GM10266 (cell line): ENCODE results near the gene CD164L2.
A peak's percentile ranks its signal among the peaks of the same experiment; 100 is the strongest.

Experiments used
- DNase-seq: peaks from one replicate; pipeline ENCODE4 v3.0.0; 2012; ENCODE audit errors: extremely low spot score
- TF ChIP-seq, protein P1 (sequence below): IDR thresholded peaks from 2 replicates; pipeline ENCODE4 v1.5.1; 2012; ENCODE audit warnings: mild to moderate bottlenecking, low read depth; ENCODE audit not compliant: control insufficient read depth, insufficient read depth; ENCODE audit errors: missing control alignments

The CD164L2 gene

DNA sequence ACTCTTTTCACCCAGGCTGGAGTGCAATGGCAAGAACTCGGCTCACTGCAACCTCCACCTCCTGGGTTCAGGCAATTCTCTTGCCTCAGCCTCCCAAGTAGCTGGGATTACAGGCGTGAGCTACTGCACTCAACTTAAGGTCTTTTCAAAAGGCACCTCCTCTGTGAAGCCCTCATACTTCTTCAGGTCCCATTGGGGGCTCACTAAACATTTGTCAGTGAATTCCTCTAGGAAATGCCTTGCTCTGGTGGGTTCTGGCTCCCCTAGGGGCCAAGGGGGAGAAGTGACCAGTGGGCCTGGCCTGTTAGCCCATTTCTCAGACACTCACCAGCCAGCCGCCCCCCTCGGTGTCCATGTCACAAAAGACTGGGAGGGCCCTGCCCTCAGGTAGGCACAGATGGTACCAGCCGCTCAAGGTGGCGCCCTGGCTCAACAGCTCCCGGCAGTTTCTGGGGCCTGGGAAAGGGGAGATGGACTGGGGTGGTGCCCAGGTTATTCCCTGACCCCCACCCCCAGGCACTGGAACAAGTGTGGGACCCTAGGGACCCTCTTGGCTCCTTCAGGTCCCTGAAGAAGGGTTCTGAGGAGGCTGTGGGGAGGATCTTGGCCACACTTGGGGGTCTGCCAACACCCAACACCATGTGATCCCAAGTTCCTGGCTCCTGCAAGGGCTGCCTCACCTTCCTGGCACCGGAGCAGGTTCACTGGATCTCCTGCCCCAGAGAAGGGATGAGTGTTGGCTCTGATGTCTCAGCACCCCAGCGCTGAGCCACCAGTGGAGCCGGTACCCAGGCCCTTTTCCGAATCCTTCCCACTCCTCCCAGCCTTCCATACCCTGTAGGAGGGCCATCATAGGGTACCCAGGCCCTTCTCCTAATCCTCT is 10.1 kb downstream of the CD164L2 start:
- no peak for DNase-seq
- TF ChIP-seq, protein P1, sequence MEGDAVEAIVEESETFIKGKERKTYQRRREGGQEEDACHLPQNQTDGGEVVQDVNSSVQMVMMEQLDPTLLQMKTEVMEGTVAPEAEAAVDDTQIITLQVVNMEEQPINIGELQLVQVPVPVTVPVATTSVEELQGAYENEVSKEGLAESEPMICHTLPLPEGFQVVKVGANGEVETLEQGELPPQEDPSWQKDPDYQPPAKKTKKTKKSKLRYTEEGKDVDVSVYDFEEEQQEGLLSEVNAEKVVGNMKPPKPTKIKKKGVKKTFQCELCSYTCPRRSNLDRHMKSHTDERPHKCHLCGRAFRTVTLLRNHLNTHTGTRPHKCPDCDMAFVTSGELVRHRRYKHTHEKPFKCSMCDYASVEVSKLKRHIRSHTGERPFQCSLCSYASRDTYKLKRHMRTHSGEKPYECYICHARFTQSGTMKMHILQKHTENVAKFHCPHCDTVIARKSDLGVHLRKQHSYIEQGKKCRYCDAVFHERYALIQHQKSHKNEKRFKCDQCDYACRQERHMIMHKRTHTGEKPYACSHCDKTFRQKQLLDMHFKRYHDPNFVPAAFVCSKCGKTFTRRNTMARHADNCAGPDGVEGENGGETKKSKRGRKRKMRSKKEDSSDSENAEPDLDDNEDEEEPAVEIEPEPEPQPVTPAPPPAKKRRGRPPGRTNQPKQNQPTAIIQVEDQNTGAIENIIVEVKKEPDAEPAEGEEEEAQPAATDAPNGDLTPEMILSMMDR = no peak

DNA sequence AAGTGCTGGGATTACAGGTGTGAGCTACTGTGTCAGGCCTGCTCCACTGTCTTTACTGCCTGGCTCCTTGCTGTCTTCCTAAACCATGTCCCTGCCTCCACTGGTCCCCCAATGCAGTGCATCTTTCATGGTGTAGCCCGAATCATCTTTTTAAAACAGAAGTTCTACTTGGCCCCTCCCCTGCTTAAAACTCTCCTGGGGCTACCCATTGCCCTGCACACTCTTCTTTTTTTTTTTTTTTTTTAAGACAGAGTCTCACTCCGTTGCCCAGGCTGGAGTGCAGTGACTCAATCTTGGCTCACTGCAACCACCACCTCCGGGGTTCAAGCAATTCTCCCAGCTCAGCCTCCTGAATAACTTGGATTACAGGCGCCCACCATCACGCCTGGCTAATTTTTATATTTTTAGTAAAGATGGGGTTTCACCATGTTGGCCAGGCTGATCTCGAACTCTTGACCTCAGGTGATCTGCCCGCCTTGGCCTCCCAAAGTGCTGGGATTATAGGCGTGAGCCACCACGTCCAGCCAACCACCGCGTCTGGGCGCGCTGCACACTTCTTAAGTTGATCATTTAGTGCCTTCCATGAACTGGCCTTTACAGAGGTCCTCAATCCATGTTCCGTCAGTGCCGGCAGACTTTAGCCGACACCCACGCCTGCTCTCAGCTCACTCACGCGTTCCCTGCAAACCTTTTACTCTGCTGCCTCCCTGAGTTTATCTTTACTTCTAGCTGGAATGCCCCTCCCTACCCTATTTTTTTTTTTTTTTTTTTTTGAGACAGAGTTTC is 10.9 kb downstream of the CD164L2 start:
- TF ChIP-seq, protein P1 = no peak
- DNase-seq = no peak

DNA sequence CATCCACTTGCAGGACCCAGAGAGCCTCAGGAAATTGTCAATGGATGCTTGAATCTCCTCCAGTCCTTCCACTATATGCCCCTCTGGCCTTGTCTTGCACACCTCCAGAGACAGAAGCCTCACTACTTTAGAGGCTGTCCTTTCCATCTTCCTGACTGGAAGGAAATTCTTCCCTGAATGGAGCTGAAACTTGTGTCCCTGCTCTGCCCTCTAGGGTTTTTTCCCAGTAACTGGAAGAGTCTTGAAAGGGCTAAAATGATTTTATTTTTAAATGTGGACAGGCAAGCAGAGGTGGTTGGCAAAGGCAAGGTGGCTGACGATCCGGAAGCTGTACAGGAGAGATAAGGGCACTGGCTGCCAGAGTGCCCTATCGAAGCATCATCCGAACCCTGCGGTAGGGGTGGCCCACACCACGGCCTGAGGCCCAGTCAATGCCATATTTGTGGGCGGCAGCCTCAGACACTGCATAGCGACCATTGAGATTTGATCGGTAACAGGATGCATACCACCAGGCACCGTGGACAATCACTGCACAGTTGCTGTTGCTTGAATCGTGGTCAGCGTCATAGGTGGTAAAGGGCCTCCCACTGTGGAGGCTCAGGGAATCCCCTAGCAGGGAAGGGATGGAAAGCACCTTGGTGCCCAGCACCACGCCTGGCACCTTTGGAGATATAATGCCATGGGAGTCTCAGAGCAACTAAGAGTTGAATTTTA is 14.1 kb downstream of the CD164L2 start:
- DNase-seq = no peak
- TF ChIP-seq, protein P1 = no peak

DNA sequence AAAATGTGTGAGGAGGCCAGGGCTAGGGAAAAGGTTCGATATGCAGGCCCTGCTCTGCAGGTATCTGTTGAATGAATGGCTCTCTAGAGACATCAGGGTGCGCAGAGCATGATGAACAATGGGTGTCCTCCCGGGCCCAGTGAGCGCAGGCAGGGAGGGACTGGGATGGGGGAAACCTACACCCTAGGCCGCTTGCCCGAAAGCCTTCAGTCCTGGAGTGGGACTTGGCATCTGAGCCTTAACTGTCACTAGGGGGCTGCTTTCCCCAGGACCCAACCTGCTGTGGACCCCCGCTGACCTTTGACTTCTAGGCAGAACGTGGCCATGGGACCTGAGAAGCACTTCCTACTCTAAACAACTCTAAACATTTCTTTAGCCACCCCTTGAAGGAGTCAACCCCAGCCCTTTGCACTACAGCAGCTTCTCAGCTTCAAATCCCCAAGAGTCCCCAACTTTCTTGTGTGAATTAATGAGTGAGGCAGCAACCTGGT is 15.9 kb downstream of the CD164L2 start:
- TF ChIP-seq, protein P1 = no peak
- no peak for DNase-seq

DNA sequence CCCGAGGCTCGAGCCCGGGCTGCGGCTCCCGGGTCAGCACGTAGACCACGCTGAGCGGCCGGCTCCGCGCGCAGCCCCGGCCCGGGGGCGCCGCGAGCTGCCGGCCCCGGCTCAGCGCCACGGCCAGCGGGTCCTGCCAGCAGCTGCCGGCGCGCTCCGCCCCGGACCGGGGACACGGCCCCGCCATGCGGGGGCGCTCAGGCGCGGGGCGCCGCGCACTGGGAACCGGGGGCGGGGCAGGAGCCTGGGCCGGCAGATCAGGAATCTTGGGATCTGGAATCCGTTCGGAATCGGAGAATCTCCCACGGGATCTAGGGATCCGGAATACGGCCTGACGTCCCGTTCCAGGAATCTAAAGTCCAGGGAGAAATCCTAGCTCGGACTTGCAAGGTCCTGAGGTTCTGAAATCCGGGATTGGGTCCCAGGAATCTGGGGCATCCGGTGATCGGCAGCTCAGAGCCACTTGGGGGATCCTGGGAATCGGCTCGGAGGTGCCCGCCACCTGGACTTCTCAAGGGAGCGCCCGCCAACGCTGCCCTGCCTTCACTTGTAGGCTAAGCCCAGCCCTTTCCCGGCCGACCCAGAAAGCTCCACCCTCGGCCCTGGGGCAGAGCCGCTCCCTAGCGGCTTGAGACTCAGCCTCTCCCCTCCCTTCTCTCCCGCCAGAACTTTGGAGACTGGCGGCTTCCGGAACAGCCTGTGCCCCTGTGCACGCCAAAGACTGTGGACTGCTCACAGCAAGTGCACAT is 16.5 kb downstream of the CD164L2 start, which contains the start of gene MAP3K6:
MAP3K6 (minus strand) TSS at position 551 of the 749 bp plus-strand sequence; CDS start at position 187, 364 bp downstream.
- DNase-seq = peak; percentile 82
- TF ChIP-seq, protein P1 = peak; percentile 63

DNA sequence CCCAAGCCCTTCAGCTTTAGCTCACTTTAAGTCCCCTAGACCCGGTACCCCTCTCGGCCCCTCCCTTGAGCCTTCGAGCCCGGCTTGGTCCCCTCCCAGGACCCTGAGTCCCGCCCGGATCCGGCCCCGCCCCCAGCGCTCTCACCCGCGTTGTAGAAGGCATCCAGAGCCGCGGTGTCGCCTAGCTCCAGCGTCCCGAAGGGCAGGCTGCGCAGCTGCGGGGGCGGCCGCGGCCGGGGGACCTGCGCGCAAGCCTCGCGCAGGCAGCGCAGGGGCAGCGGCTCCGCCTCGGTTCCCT is 17.1 kb downstream of the CD164L2 start:
- DNase-seq = peak; percentile 82
- TF ChIP-seq, protein P1 = no peak
